Transverse colon (tissue), 4 donors: Measurements from ENCODE around the gene MAB21L3. TPM values are rescaled to one million over a fixed set of nuclear protein-coding genes. Genes with fewer than 3 reads are reported as not detected.

ENCODE experiments used
- DNase-seq: peaks from one replicate; pipeline ENCODE4 v3.0.0-alpha.2; 2019
- H3K27ac ChIP-seq, 4 donors: fragments of 200-600 bp; sonication (generic); 2 replicates each; pipeline ENCODE4 v1.5.1; 2016 to 2018; ENCODE audit warnings: inconsistent platforms in 4 of 4
- H3K27me3 ChIP-seq: fragments of 200-600 bp; sonication (generic); 2 replicates; pipeline ENCODE4 v1.5.1; 2017; ENCODE audit warnings: inconsistent platforms
- H3K36me3 ChIP-seq, 4 donors: fragments of 200-600 bp; sonication (generic); 2 replicates each; pipeline ENCODE4 v1.5.1; 2017 to 2019; ENCODE audit warnings: inconsistent platforms in 4 of 4
- H3K4me1 ChIP-seq, 4 donors: fragments of 200-600 bp; sonication (generic); 2 replicates each; pipeline ENCODE4 v1.5.1; 2017 to 2020; ENCODE audit warnings: inconsistent platforms in 4 of 4
- H3K4me3 ChIP-seq, 4 donors: fragments of 200-600 bp; sonication (generic); 1 replicate in 1 of 4; 2 replicates in 3 of 4; pipeline versions ENCODE4 v1.5.1 to v1.6.1; 2017 to 2019; ENCODE audit warnings: inconsistent platforms in 4 of 4
- H3K9me3 ChIP-seq, 2 donors: fragments of 200-600 bp; sonication (generic); 2 replicates each; pipeline ENCODE4 v1.5.1; 2017 to 2019; ENCODE audit warnings: inconsistent platforms in 2 of 2
- CTCF ChIP-seq, 5 experiments: fragments of 200-600 bp in 3 of 5; fragments of 450-650 bp in 2 of 5; sonication (generic) in 3 of 5; IDR thresholded peaks; 1 replicate in 2 of 5; 2 replicates in 3 of 5; pipeline ENCODE4 v1.5.1; 2016 to 2017; ENCODE audit warnings: antibody characterized with exemption in 5 of 5, inconsistent platforms in 3 of 5, mild to moderate bottlenecking in 2 of 5, moderate library complexity in 1 of 5
- EP300 ChIP-seq: sonication (generic); formaldehyde crosslinking; IDR thresholded peaks from one replicate; pipeline ENCODE4 v1.6.1; 2017; ENCODE audit warnings: antibody characterized with exemption, low read depth
- POLR2A ChIP-seq: fragments of 450-650 bp; IDR thresholded peaks from one replicate; pipeline ENCODE4 v1.6.1; 2016; ENCODE audit warnings: antibody characterized with exemption, mild to moderate bottlenecking, moderate library complexity
- POLR2AphosphoS5 ChIP-seq, 3 donors: sonication (generic); formaldehyde crosslinking; IDR thresholded peaks; one replicate each; pipeline ENCODE4 v1.6.1; 2016; ENCODE audit warnings: antibody characterized with exemption in 3 of 3
- WGBS, 2 donors: methylation state at CpG; one replicate each; pipeline ENCODE4 v1.1.5; 2018; ENCODE audit warnings: low coverage in 1 of 2; 5-methylcytosine and 5-hydroxymethylcytosine counted together
- in situ Hi-C, 4 donors: fragments of 200-750 bp; cut with MboI; loops; one replicate each; pipeline versions ENCODE4 v1.15.0 to v1.15.1; 2017; ENCODE audit warnings: low sequenced_read_pairs in 3 of 4, low pct_ligation_motif_present in 1 of 4, low pct_unique_long_range_greater_than_20kb in 1 of 4
- intact Hi-C: fragments of 100-400 bp; cut with DNase I; formaldehyde crosslinking; loops from one replicate; pipeline ENCODE4 v1.15.1; 2023; ENCODE audit warnings: low total_unique reads
- total RNA-seq, 4 donors: library from RNA; depleted of rRNA; stranded (reverse); fragments of >200 nt; gene quantifications; one replicate each; pipeline ENCODE4 v1.1.0, GENCODE V29; 2016

MAB21L3 gene
- total RNA-seq, 4 donors from 2014 or later = 0.20 to 9.4 (median 4.8) TPM

DNA sequence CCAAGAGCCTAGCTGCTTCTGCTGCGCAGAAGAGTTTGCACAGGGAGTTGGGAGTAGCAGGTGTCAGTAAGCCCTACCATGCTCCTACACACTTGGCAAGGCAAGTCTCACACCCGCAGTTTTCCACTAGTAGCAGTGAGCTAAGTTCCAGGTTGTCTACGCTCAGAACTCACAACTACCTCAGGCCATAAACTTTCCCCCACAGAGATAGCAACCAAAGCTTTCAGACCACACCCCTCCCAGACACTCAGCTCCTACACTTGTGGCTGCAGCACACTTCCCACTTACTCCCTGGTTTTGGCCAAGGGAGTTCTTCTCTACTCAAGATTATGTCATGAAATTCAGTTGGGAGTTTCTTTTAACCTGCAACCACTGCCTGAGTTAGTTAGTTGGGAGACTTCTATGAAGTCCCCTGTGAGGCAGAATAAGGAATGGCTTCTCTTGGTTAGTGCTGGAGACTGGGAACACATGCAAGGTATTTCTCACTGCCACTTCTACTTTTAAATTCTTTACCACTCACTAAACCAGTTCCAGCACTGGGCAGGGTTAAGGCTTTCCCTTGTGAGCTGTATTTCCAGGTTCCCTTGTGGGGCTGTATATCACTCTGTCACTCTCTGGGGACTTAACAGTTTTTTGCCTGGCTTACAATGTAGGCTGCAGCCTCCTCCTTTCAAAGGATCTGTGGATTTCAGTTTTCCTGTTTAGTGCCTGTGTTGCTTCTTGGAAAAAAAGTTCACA is 18.3 kb upstream of the MAB21L3 start:
- Histone ChIP-seq H3K4me1 (peaks cover 0 to 11% (median 6%) of the 10 kb centered on the region in 4 donors), H3K27me3 (no peaks in the 10 kb centered on the region), H3K27ac (peak overlapping the region; percentile 22 to 55 (median 43)), H3K4me3 (no peak overlapping the region), H3K36me3 (no peaks in the 10 kb centered on the region), H3K9me3 (peaks cover 18 to 28% of the 10 kb centered on the region in 2 donors)
- no peak for TF ChIP-seq POLR2A
- TF ChIP-seq EP300 = no peak
- no peak for TF ChIP-seq CTCF (IDR thresholded peaks at IDR 0.05)
- TF ChIP-seq POLR2AphosphoS5 (IDR thresholded peaks at IDR 0.05) = no peak
- 50% methylated on average over 3 of the region's 3 CpGs; no CpG with 5 or more reads in 1 of the 2 donors for WGBS, 2 donors
- intact Hi-C loops = no loop called here
- no peak for DNase-seq
- in situ Hi-C loops = no loop called here

GRCh38 chr1:116095027-116095426 is 16.2 kb upstream of the MAB21L3 start:
- TF ChIP-seq EP300 (no peak), POLR2AphosphoS5 (IDR thresholded peaks at IDR 0.05) (no peak), CTCF (IDR thresholded peaks at IDR 0.05) (no peak), POLR2A (no peak)
- peaks cover 0 to 11% (median 6%) of the 10 kb centered on the region in 4 donors for H3K4me1 ChIP-seq
- intact Hi-C loops (no loop called here), in situ Hi-C loops (no loop called here)
- no peak for DNase-seq
- H3K27ac ChIP-seq = no peak overlapping the region
- H3K9me3 ChIP-seq = peaks cover 7 to 15% of the 10 kb centered on the region in 2 donors
- no peak overlapping the region for H3K4me3 ChIP-seq
- H3K36me3 ChIP-seq = no peaks in the 10 kb centered on the region
- no peaks in the 10 kb centered on the region for H3K27me3 ChIP-seq

- intact Hi-C loops = no loop called here
- Histone ChIP-seq H3K4me3 (no peak overlapping the region), H3K36me3 (no peaks in the 10 kb centered on the region), H3K9me3 (peaks cover 5 to 7% of the 10 kb centered on the region in 2 donors), H3K27me3 (no peaks in the 10 kb centered on the region), H3K4me1 (peaks cover 0 to 11% (median 6%) of the 10 kb centered on the region in 4 donors), H3K27ac (no peak overlapping the region)
- in situ Hi-C loops = no loop called here
- TF ChIP-seq CTCF (IDR thresholded peaks at IDR 0.05) (no peak), POLR2A (no peak), EP300 (no peak), POLR2AphosphoS5 (IDR thresholded peaks at IDR 0.05) (no peak)
- no peak for DNase-seq
- WGBS, 2 donors = 61 to 67% methylated on average over 1 of the region's 1 CpG
Measured at GRCh38 chr1:116096013-116096618, 15.1 kb upstream of the MAB21L3 start.

DNA sequence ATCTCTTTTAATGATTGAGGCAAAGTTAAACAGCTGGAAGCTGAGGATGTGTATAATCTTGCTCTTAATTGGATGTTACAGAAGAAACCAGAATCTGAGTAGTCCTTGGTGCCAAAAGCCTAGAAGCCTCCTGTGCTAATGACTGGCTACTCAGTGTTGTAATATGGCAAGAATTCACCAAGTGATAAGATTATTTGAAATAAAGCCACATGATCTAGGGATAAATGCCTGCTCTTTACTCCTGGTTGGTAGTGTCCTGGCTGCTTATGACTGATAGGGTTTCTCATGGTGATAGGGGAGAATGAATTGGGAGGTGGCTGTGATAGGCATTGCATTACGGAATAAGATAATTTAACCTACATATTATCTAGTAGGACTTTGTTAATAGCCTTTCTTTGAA is 13.6 kb upstream of the MAB21L3 start:
- Histone ChIP-seq H3K27ac (no peak overlapping the region), H3K36me3 (no peaks in the 10 kb centered on the region), H3K4me3 (no peak overlapping the region), H3K9me3 (peaks cover 5 to 7% of the 10 kb centered on the region in 2 donors), H3K27me3 (no peaks in the 10 kb centered on the region), H3K4me1 (peaks cover 0 to 6% (median 2%) of the 10 kb centered on the region in 4 donors)
- WGBS, 2 donors = 94 to 100% methylated on average over 1 of the region's 1 CpG
- TF ChIP-seq CTCF (IDR thresholded peaks at IDR 0.05) (no peak), EP300 (no peak), POLR2A (no peak), POLR2AphosphoS5 (IDR thresholded peaks at IDR 0.05) (no peak)
- no peak for DNase-seq
- intact Hi-C loops = no loop called here
- in situ Hi-C loops = no loop called here
